A549 (cell line): Measurements from ENCODE around the gene MORC3.

ENCODE experiments used
- ATOH8 ChIP-seq: fragments of 250-450 bp; sonication (Bioruptor Pico); IDR thresholded peaks from 2 replicates; pipeline ENCODE4 v1.5.0; 2020; ENCODE audit warnings: low read depth, mild to moderate bottlenecking, moderate library complexity
- BHLHE40 ChIP-seq: IDR thresholded peaks from 2 replicates; pipeline ENCODE4 v1.6.1; 2012; ENCODE audit warnings: low read depth, low read length, inconsistent platforms
- CTCF ChIP-seq: fragments of >200 bp; sonication (Bioruptor Twin); formaldehyde crosslinking; IDR thresholded peaks from 3 replicates; pipeline ENCODE4 v1.5.1; 2016
- MAFK ChIP-seq: fragments of 450-650 bp; IDR thresholded peaks from 2 replicates; pipeline ENCODE4 v1.6.1; 2014; ENCODE audit not compliant: partially characterized antibody
- RFX5 ChIP-seq: fragments of 450-650 bp; IDR thresholded peaks from 2 replicates; pipeline ENCODE4 v1.7.1; 2014; ENCODE audit warnings: antibody characterized with exemption, mild to moderate bottlenecking, moderate library complexity

GRCh38 chr21:36420571-36421339, 100.8 kb downstream of the MORC3 start:
- TF ChIP-seq CTCF (no peak), RFX5 (no peak), MAFK (no peak), BHLHE40 (no peak), ATOH8 (CRISPR knock-in tag) (no peak)
